Pancreas (tissue), 10 donors: ENCODE data around the gene KCNK6. TPM values are rescaled to one million over a fixed set of nuclear protein-coding genes. Genes with fewer than 3 reads are reported as not detected.

Experiments used
- ATAC-seq, 4 donors: fragments of 200-7000 bp; cut with Tn5 transposase; one replicate each; pipeline versions ENCODE4 v1.8.0 to v1.9.1; 2020; ENCODE audit warnings: mild to moderate bottlenecking in 4 of 4, moderate library complexity in 4 of 4
- DNase-seq, 6 donors: peaks; one replicate each; pipeline ENCODE4 v3.0.0-alpha.2; 2020
- FAIRE-seq: peaks from 2 replicates; lab custom pipeline; 2012; peaks lifted over from hg19 to GRCh38; lab: Jason Lieb, UNC
- H3K27ac ChIP-seq, 4 donors: fragments of 200-600 bp; sonication (generic); 1 replicate in 3 of 4; 2 replicates in 1 of 4; pipeline versions ENCODE4 v1.5.0 to v1.8.0; 2020
- H3K27me3 ChIP-seq, 4 donors: fragments of 200-600 bp; one replicate each; pipeline ENCODE4 v1.8.0; 2021
- H3K36me3 ChIP-seq, 3 donors: fragments of 200-600 bp; sonication (generic) in 1 of 3; one replicate each; pipeline versions ENCODE4 v1.5.0 to v1.8.0; 2020 to 2021
- H3K4me1 ChIP-seq, 3 donors: fragments of 200-600 bp; one replicate each; pipeline ENCODE4 v1.8.0; 2021
- H3K4me3 ChIP-seq, 4 donors: fragments of 200-600 bp; sonication (generic) in 2 of 4; one replicate each; pipeline versions ENCODE4 v1.5.0 to v1.8.0; 2020 to 2021
- H3K9me3 ChIP-seq, 4 donors: fragments of 200-600 bp; one replicate each; pipeline ENCODE4 v1.8.0; 2021
- CTCF ChIP-seq, 4 donors: fragments of 200-600 bp; sonication (generic) in 3 of 4; IDR thresholded peaks; one replicate each; pipeline versions ENCODE4 v1.5.0 to v1.8.0; 2021; ENCODE audit warnings: antibody characterized with exemption in 4 of 4
- WGBS, 2 donors: extraction: QIAGEN DNeasy Blood & Tissue Kit; methylation state at CpG; one replicate each; pipeline ENCODE4 v1.1.7; 2013; 5-methylcytosine and 5-hydroxymethylcytosine counted together
- intact Hi-C, 3 donors: fragments of 100-400 bp; cut with DNase I; formaldehyde crosslinking; loops; one replicate each; pipeline versions ENCODE4 v1.11.1 to v1.14.2; 2022
- polyA plus RNA-seq, 2 donors: library from polyadenylated mRNA; stranded (reverse); fragments of 200-250 nt; gene quantifications; one replicate each; pipeline ENCODE4 v1.2.3, GENCODE V29; 2013
- total RNA-seq, 6 donors: library from RNA; stranded (reverse); fragmentation: NEBNext Ultra II Directional in 4 of 6; extraction: Animal tissue kit (Norgen Biotek cat#: 25700) in 4 of 6; gene quantifications; one replicate each; pipeline versions ENCODE4 v1.2.1 to v1.2.4, GENCODE V29; 2021 to 2023
- donor health status: healthy with polysubstance abuse.
- donor health status: DM: no; HTN: no; CAD: no; lungs with moderate emphysema.
- donor health status: DM: no; HTN: no; CAD: no.
- donor health status: control.
- donor health status: control.
- donor health status: Bipolar disorder and iron deficiency.
- donor health status: DM: yes; HTN: yes; CAD: no.
- donor health status: DM: no; HTN: no; CAD: no.
- donor health status: DM: no; HTN: no; CAD: no.
- donor health status: DM: yes; HTN: yes; CAD: no.

Gene KCNK6
- total and polyA plus RNA-seq, 8 donors, result 3.9 to 9.5 (median 6.5) TPM

DNA sequence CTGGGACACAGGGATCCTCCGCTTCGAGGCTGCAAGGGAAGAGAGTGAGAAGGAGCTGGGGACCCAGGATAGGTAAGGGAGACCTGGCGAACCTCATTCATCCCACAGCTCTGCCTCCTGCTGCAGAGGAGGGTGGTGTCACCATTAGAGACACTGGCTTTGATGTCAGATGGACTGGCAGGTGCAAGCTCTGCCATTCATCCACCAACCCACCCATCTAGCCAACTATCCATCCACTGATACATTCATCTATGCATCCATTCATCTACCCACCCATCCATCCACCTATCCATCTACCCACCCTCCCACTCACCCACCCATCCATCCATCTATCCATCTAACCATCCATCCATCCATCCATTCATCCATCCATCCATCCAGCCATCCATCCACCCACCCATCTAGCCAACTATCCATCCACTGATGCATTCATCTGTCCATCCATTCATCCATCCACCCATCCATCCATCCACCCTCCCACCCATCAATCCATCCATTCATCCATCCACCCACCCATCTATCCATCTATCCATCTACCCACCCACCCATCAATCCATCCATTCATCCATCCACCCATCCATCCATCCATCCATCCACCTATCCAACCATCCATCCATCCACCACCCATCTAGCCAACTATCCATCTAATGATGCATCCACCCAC, 9.9 kb upstream of the KCNK6 start:
- Histone ChIP-seq H3K9me3 (no peaks in the 10 kb centered on the region), H3K27me3 (no peaks in the 10 kb centered on the region), H3K36me3 (no peaks in the 10 kb centered on the region), H3K4me3 (no peak overlapping the region), H3K4me1 (peaks cover 0 to 5% (median 0%) of the 10 kb centered on the region in 3 donors), H3K27ac (no peak overlapping the region)
- WGBS, 2 donors, result 91 to 97% methylated on average over 3 of the region's 3 CpGs
- intact Hi-C loops, result no loop called here
- no peak for ATAC-seq
- no peak for DNase-seq
- TF ChIP-seq CTCF (IDR thresholded peaks at IDR 0.05), result no peak
- no peak for FAIRE-seq

- intact Hi-C loops, result no loop called here
- ATAC-seq, result no peak
Observed at GRCh38 chr19:38310279-38310670, 9.4 kb upstream of the KCNK6 start.

GRCh38 chr19:38310986-38311385, 8.7 kb upstream of the KCNK6 start:
- Histone ChIP-seq H3K27me3 (no peaks in the 10 kb centered on the region), H3K27ac (no peak overlapping the region), H3K4me3 (no peak overlapping the region), H3K36me3 (no peaks in the 10 kb centered on the region), H3K4me1 (peaks cover 0 to 2% (median 0%) of the 10 kb centered on the region in 3 donors), H3K9me3 (no peaks in the 10 kb centered on the region)
- ATAC-seq (no peak), FAIRE-seq (no peak), DNase-seq (no peak)
- TF ChIP-seq CTCF (IDR thresholded peaks at IDR 0.05), result no peak
- WGBS, 2 donors, result 95 to 97% methylated on average over 6 of the region's 6 CpGs
- intact Hi-C loops, result no loop called here

More at GRCh38 chr19:38310279-38310670, 9.4 kb upstream of the KCNK6 start:
- no peak overlapping the region for H3K27ac ChIP-seq
- H3K9me3 ChIP-seq, result no peaks in the 10 kb centered on the region
- no peaks in the 10 kb centered on the region for H3K36me3 ChIP-seq
- DNase-seq, result no peak
- no peak for TF ChIP-seq CTCF (IDR thresholded peaks at IDR 0.05)
- 93 to 95% methylated on average over 2 of the region's 2 CpGs for WGBS, 2 donors
- no peak overlapping the region for H3K4me3 ChIP-seq
- peaks cover 0 to 3% (median 2%) of the 10 kb centered on the region in 3 donors for H3K4me1 ChIP-seq
- H3K27me3 ChIP-seq, result no peaks in the 10 kb centered on the region
- FAIRE-seq, result no peak

DNA sequence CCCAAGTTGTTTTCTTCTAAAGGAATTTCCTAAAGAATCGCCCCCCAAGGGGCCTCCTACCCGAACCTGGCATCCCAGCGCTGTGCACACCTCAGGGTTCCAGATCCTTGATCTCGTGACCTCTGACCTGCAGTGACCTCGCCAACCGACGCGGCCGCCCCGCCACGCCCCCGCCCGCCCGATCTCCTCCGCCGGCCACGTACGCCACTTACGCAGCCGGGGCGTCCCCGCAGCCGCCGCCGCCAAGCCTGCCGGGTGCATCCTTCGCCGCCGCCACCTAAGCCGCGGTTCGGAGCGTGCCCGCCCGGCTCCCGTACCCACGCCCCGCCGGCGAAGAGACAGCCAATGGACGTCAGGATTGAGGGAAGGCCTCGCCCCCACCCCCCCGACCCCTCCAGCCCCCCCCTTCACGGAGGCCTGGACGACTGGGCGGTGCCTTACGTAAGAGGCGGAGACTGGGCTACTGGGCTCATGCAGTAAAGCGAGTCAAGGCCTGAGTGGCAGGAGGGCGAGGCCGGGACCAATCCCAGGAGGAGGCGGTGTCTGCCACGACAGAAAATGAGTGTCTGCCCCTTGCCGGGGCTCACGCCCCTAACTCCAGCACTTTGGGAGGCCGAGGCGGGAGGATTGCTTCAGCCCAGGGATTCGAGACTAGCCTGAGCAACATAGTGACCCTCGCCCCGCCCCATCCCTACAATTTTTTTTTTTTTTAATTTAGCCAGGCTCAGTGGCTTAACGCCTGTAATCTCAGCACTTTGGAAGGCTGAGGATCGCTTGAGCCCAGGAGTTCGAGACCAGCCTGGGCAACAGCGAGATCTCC, 3.8 kb upstream of the KCNK6 start, which contains the start of gene YIF1B:
Gene YIF1B, minus strand, starts transcription at position 291 of the 820 bp plus-strand sequence. Its CDS starts 30 bp downstream, at position 261.
- intact Hi-C loops, result no loop called here

More for the DNA sequence above, 3.8 kb upstream of the KCNK6 start, which contains the start of gene YIF1B:
- no peak for FAIRE-seq
- no peaks in the 10 kb centered on the region for H3K27me3 ChIP-seq
- H3K4me1 ChIP-seq, result peaks cover 1 to 3% (median 2%) of the 10 kb centered on the region in 3 donors
- peak; percentile 89 to 95 (median 92) for ATAC-seq
- no peaks in the 10 kb centered on the region for H3K36me3 ChIP-seq
- H3K9me3 ChIP-seq, result no peaks in the 10 kb centered on the region
- DNase-seq, result peak; percentile 93 to 98 (median 96)
- peak within 1 kb of the TSS; percentile 23 to 71 (median 42) for H3K4me3 ChIP-seq
- WGBS, 2 donors, result 1% methylated on average over 64 of the region's 64 CpGs
- H3K27ac ChIP-seq, result peak within 1 kb of the TSS; percentile 62 to 76 (median 73)
- no peak for TF ChIP-seq CTCF (IDR thresholded peaks at IDR 0.05)
